DOHH2 (cell line): Measurements from ENCODE around the gene PTPN14.

Experiments
- CTCF ChIP-seq: fragments of 200-600 bp; sonication (generic); IDR thresholded peaks from one replicate; pipeline ENCODE4 v1.5.1; 2014; ENCODE audit warnings: antibody characterized with exemption, mild to moderate bottlenecking, low read depth, low read length; ENCODE audit not compliant: poor library complexity, severe bottlenecking
- EZH2phosphoT487 ChIP-seq: fragments of 200-600 bp; sonication (generic); IDR thresholded peaks from 2 replicates; pipeline ENCODE4 v1.6.1; 2017; ENCODE audit warnings: borderline replicate concordance, mild to moderate bottlenecking, antibody characterized with exemption, low read length, moderate library complexity, mixed read lengths

- TF ChIP-seq CTCF (no peak), EZH2phosphoT487 (no peak)
Observed at GRCh38 chr1:214452152-214452784, 99.1 kb downstream of the PTPN14 start.
